H1 (cell line): ENCODE data around the gene EGFLAM.

Experiments
- CREB1 ChIP-seq: IDR thresholded peaks from 2 replicates; pipeline ENCODE4 v1.6.1; 2012; ENCODE audit warnings: inconsistent platforms
- EP300 ChIP-seq, 2 experiments: IDR thresholded peaks; 1 replicate in 1 of 2; 2 replicates in 1 of 2; pipeline ENCODE4 v1.6.1; 2011 to 2012; ENCODE audit warnings: low read depth in 2 of 2, low read length in 2 of 2, mild to moderate bottlenecking in 2 of 2, borderline replicate concordance in 1 of 2, inconsistent platforms in 1 of 2, moderate library complexity in 1 of 2
- EZH2 ChIP-seq: fragments of 200-600 bp; sonication (generic); IDR thresholded peaks from 2 replicates; pipeline ENCODE4 v1.7.1; 2012; ENCODE audit warnings: low read depth, mild to moderate bottlenecking, moderate library complexity, low read length, inconsistent platforms; ENCODE audit not compliant: severe bottlenecking
- NANOG ChIP-seq: IDR thresholded peaks from 2 replicates; pipeline ENCODE4 v1.6.1; 2011; ENCODE audit warnings: low read length, low read depth, mild to moderate bottlenecking, inconsistent platforms; ENCODE audit not compliant: insufficient read depth, poor library complexity, severe bottlenecking
- POLR2A ChIP-seq, 2 experiments: IDR thresholded peaks; 1 replicate in 1 of 2; 2 replicates in 1 of 2; pipeline ENCODE4 v1.6.1; 2011; ENCODE audit warnings: low read depth in 2 of 2, low read length in 2 of 2, mild to moderate bottlenecking in 2 of 2; ENCODE audit errors: control extremely low read depth in 1 of 2
- TAF1 ChIP-seq: IDR thresholded peaks from 2 replicates; pipeline ENCODE4 v1.6.1; 2011; ENCODE audit warnings: mild to moderate bottlenecking, low read depth, low read length
- TF ChIP-seq, protein P1 (sequence below), 3 experiments: IDR thresholded peaks; 1 replicate in 2 of 3; 2 replicates in 1 of 3; pipeline versions ENCODE4 v1.5.1 to v1.6.1; 2011; ENCODE audit warnings: low read length in 3 of 3, mild to moderate bottlenecking in 3 of 3, inconsistent platforms in 2 of 3, low read depth in 1 of 3, moderate library complexity in 1 of 3; ENCODE audit not compliant: insufficient read depth in 1 of 3; ENCODE audit errors: control extremely low read depth in 1 of 3

DNA sequence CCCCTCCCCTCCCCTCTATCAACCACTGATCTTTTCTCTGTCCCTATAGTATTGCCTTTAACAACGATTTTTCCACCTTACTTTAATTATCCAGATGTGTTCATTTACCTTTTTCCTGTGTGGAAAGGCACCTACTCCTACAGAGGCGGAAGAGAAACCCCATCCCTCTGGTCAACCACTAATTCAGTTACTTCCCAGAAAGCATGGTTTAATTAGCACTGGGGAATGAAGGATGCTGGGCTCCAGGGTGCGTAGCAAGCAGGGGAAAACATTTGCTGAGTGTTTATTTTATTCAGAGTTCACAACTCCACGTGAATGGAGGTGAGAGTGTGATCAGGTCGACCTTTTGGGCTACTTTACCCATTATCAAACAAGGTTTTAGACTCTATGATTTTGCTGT is 16.7 kb upstream of the EGFLAM start:
- TF ChIP-seq EP300 (IDR thresholded peaks at IDR 0.05; ENCODE audit: borderline replicate concordance in 1 of 2, low read depth in 2 of 2, low read length in 2 of 2) (no peak), POLR2A (IDR thresholded peaks at IDR 0.05; ENCODE audit: control extremely low read depth in 1 of 2, low read depth in 2 of 2, low read length in 2 of 2) (no peak), CREB1 (no peak), NANOG (no peak), TAF1 (no peak), EZH2 (no peak)
- TF ChIP-seq, protein P1, sequence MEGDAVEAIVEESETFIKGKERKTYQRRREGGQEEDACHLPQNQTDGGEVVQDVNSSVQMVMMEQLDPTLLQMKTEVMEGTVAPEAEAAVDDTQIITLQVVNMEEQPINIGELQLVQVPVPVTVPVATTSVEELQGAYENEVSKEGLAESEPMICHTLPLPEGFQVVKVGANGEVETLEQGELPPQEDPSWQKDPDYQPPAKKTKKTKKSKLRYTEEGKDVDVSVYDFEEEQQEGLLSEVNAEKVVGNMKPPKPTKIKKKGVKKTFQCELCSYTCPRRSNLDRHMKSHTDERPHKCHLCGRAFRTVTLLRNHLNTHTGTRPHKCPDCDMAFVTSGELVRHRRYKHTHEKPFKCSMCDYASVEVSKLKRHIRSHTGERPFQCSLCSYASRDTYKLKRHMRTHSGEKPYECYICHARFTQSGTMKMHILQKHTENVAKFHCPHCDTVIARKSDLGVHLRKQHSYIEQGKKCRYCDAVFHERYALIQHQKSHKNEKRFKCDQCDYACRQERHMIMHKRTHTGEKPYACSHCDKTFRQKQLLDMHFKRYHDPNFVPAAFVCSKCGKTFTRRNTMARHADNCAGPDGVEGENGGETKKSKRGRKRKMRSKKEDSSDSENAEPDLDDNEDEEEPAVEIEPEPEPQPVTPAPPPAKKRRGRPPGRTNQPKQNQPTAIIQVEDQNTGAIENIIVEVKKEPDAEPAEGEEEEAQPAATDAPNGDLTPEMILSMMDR (IDR thresholded peaks at IDR 0.05; ENCODE audit: control extremely low read depth in 1 of 3, insufficient read depth in 1 of 3, low read depth in 1 of 3, low read length in 3 of 3), result no peak
